GM18505 (cell line): ENCODE results near the gene EML1.
A peak's percentile ranks its signal among the peaks of the same experiment; 100 is the strongest.

Experiments used
- ATAC-seq: cut with Tn5 transposase; IDR thresholded peaks from one replicate; pipeline ENCODE4 v1.9.1; 2021; ENCODE audit not compliant: unreplicated experiment
- POLR2A ChIP-seq: IDR thresholded peaks from 4 replicates; pipeline ENCODE4 v1.6.1; 2011; ENCODE audit warnings: borderline replicate concordance; ENCODE audit not compliant: insufficient read depth, insufficient read length; ENCODE audit errors: extremely low read depth

The EML1 gene

GRCh38 chr14:99976021-99976420 lies 182.8 kb downstream of the EML1 start:
- no peak for ATAC-seq
- no peak for TF ChIP-seq POLR2A

GRCh38 chr14:99976681-99977080 lies 183.5 kb downstream of the EML1 start:
- no peak for ATAC-seq
- TF ChIP-seq POLR2A = no peak

- no peak for TF ChIP-seq POLR2A
- ATAC-seq = no peak
Observed at GRCh38 chr14:99980299-99980698, 187.1 kb downstream of the EML1 start.

- ATAC-seq = no peak
- no peak for TF ChIP-seq POLR2A
Observed at GRCh38 chr14:99981806-99982205, 188.6 kb downstream of the EML1 start.

GRCh38 chr14:99982537-99983250 lies 189.5 kb downstream of the EML1 start:
- no peak for TF ChIP-seq POLR2A
- peak; percentile 68 for ATAC-seq

- ATAC-seq = no peak
- TF ChIP-seq POLR2A = no peak
Observed at GRCh38 chr14:99983251-99984015, 190.2 kb downstream of the EML1 start.

GRCh38 chr14:99984036-99984435 lies 190.8 kb downstream of the EML1 start:
- TF ChIP-seq POLR2A = no peak
- no peak for ATAC-seq

- no peak for ATAC-seq
- TF ChIP-seq POLR2A = no peak
Observed at GRCh38 chr14:99986396-99986795, 193.2 kb downstream of the EML1 start.

- TF ChIP-seq POLR2A = no peak
- no peak for ATAC-seq
Observed at GRCh38 chr14:99989032-99989431, 195.8 kb downstream of the EML1 start.

GRCh38 chr14:99990268-99991170 lies 197.3 kb downstream of the EML1 start:
- no peak for TF ChIP-seq POLR2A
- ATAC-seq = no peak

GRCh38 chr14:99991331-99991730 lies 198.1 kb downstream of the EML1 start:
- ATAC-seq = no peak

More at GRCh38 chr14:99991331-99991730, 198.1 kb downstream of the EML1 start:
- TF ChIP-seq POLR2A = no peak
